Measurements from ENCODE around the gene AIMP2.
"Not testable (repeated sequence)": the region's sequence is repeated elsewhere in the genome, so short reads cannot be mapped to it uniquely, and the experiment has no call there.

The AIMP2 gene

DNA sequence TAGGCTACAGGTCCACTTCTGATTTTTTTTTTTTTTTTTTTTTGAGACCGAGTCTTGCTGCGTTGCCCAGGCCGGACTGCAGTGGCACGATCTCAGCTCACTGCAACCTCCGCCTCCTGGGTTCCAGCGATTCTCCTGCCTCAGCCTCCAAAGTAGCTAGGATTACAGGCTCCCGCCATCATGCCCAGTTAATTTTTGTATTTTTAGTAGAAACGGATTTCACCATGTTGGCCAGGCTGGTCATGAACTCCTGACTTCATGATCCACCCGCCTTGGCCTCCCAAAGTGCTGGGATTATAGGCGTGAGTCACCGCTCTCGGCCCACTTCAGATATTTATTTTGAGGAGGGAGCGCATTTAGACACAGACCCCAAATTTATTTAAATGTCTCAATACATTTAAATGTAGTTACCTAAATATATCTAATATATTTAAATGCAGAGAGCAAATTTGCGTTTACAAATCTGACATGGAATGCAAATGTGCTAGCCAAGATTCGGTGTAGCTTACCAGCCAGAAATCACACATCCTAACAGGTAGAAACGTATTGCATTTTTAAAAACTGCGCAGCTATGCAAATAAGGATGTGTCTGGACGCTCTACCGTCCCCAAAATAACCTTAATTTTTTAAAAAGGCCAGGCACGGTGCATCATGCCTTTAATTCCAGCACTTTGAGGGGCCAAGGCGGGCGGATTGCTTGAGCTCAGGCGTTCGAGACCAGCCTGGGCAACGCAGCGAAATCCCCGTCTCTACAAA, 1.1 kb upstream of the AIMP2 start:
- H3K4me3 ChIP-seq (ENCODE audit: insufficient read depth, low read depth, low read length): peak overlapping the region; percentile 70
- 65 to 66% methylated on average over 21 to 24 of the region's 27 CpGs for WGBS, 2 experiments
- H3K4me1 ChIP-seq (ENCODE audit: control insufficient read depth, insufficient read depth, low read length); H3K36me3 ChIP-seq (ENCODE audit: control insufficient read depth, insufficient read depth, low read length); H3K27ac ChIP-seq (ENCODE audit: insufficient read depth, low read depth, low read length, poor library complexity, severe bottlenecking); H3K27me3 ChIP-seq (ENCODE audit: control insufficient read depth, insufficient read depth, low read length, poor library complexity, severe bottlenecking); H3K9me3 ChIP-seq (ENCODE audit: control insufficient read depth, low read length): not testable (repeated sequence)

GRCh38 chr7:6010370-6010769, 1.3 kb downstream of the AIMP2 start:
- H3K36me3 ChIP-seq (ENCODE audit: control insufficient read depth, insufficient read depth, low read length); H3K9me3 ChIP-seq (ENCODE audit: control insufficient read depth, low read length); H3K27ac ChIP-seq (ENCODE audit: insufficient read depth, low read depth, low read length, poor library complexity, severe bottlenecking); H3K27me3 ChIP-seq (ENCODE audit: control insufficient read depth, insufficient read depth, low read length, poor library complexity, severe bottlenecking); H3K4me1 ChIP-seq (ENCODE audit: control insufficient read depth, insufficient read depth, low read length): not testable (repeated sequence)
- peak overlapping the region; percentile 70 for H3K4me3 ChIP-seq (ENCODE audit: insufficient read depth, low read depth, low read length)
- 87 to 97% methylated on average over 8 of the region's 8 CpGs for WGBS, 2 experiments

DNA sequence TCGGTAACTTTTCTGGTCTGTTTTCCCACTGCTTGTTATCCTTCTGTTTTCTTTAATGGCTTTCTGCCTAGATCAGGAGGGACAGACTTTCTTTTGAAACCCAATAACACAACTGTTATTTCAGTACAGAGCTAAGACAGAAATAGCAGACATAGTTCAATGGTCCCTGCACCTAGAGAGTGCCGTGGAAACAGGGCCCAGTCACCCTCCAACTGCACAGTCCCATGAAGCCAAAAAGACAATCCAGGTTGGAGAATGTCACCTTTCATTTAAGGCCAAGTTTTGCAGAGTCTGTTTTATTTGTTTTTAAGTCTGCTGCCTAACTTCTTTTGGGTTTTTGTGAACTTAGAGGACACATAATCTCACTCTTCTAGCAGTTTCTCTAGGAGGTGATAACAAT, 2.5 kb downstream of the AIMP2 start:
- no peaks in the 10 kb centered on the region for H3K27me3 ChIP-seq (ENCODE audit: control insufficient read depth, insufficient read depth, low read length, poor library complexity, severe bottlenecking)
- peaks cover 16% of the 10 kb centered on the region for H3K36me3 ChIP-seq (ENCODE audit: control insufficient read depth, insufficient read depth, low read length)
- 96% methylated on average over 2 of the region's 2 CpGs for WGBS, 2 experiments
- H3K4me3 ChIP-seq (ENCODE audit: insufficient read depth, low read depth, low read length): no peak overlapping the region
- no peak overlapping the region for H3K27ac ChIP-seq (ENCODE audit: insufficient read depth, low read depth, low read length, poor library complexity, severe bottlenecking)
- no peaks in the 10 kb centered on the region for H3K9me3 ChIP-seq (ENCODE audit: control insufficient read depth, low read length)
- no peaks in the 10 kb centered on the region for H3K4me1 ChIP-seq (ENCODE audit: control insufficient read depth, insufficient read depth, low read length)

- Histone ChIP-seq H3K27ac (ENCODE audit: insufficient read depth, low read depth, low read length, poor library complexity, severe bottlenecking) (no peak overlapping the region), H3K4me1 (ENCODE audit: control insufficient read depth, insufficient read depth, low read length) (no peaks in the 10 kb centered on the region), H3K27me3 (ENCODE audit: control insufficient read depth, insufficient read depth, low read length, poor library complexity, severe bottlenecking) (no peaks in the 10 kb centered on the region), H3K9me3 (ENCODE audit: control insufficient read depth, low read length) (no peaks in the 10 kb centered on the region), H3K36me3 (ENCODE audit: control insufficient read depth, insufficient read depth, low read length) (peaks cover 23% of the 10 kb centered on the region), H3K4me3 (ENCODE audit: insufficient read depth, low read depth, low read length) (no peak overlapping the region)
- WGBS, 2 experiments: 92 to 94% methylated on average over 14 of the region's 14 CpGs
Measured at GRCh38 chr7:6012355-6013104, 3.5 kb downstream of the AIMP2 start.

DNA sequence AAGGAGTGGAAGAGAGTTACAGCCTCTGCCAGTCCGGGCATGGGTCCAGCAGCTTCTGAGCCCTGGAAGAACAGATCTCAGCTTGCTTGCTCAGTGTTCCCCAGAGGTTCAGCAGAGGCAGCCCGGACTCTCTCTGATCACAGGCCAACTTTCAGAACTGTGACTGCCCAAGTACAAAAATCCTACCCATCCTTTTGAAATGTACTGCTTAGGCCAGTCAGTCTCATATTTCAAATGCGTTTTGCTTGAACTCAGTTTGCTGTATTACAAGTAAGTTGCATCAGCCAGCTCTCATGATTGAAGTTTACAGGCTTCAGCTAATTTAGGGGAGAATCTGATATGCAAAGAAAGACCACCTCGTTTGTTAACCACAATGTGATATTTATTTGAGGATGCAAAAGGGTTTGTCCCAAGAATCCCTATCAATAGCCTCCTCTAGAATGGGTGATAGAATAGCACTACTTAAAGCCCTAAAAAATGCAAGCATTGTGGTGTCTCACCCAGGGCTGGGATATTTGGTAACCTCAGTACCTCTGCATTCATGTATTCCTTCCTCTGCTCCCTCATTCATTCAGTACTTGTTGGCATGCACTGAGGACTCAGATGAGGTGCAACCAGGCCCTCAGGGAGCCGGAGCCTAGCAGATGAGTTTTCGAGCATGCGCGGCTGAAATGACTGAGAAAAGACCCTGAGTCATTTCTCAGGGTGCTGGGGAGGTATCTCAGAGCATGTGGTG, 7.0 kb downstream of the AIMP2 start:
- Histone ChIP-seq H3K4me1 (ENCODE audit: control insufficient read depth, insufficient read depth, low read length) (no peaks in the 10 kb centered on the region), H3K9me3 (ENCODE audit: control insufficient read depth, low read length) (no peaks in the 10 kb centered on the region), H3K27me3 (ENCODE audit: control insufficient read depth, insufficient read depth, low read length, poor library complexity, severe bottlenecking) (no peaks in the 10 kb centered on the region), H3K27ac (ENCODE audit: insufficient read depth, low read depth, low read length, poor library complexity, severe bottlenecking) (no peak overlapping the region), H3K4me3 (ENCODE audit: insufficient read depth, low read depth, low read length) (no peak overlapping the region), H3K36me3 (ENCODE audit: control insufficient read depth, insufficient read depth, low read length) (peaks cover 46% of the 10 kb centered on the region)
- 95 to 98% methylated on average over 8 of the region's 8 CpGs for WGBS, 2 experiments

GRCh38 chr7:6016653-6016966, 7.5 kb downstream of the AIMP2 start:
- Histone ChIP-seq H3K9me3 (ENCODE audit: control insufficient read depth, low read length) (no peaks in the 10 kb centered on the region), H3K4me1 (ENCODE audit: control insufficient read depth, insufficient read depth, low read length) (no peaks in the 10 kb centered on the region), H3K4me3 (ENCODE audit: insufficient read depth, low read depth, low read length) (no peak overlapping the region), H3K27ac (ENCODE audit: insufficient read depth, low read depth, low read length, poor library complexity, severe bottlenecking) (no peak overlapping the region), H3K27me3 (ENCODE audit: control insufficient read depth, insufficient read depth, low read length, poor library complexity, severe bottlenecking) (no peaks in the 10 kb centered on the region), H3K36me3 (ENCODE audit: control insufficient read depth, insufficient read depth, low read length) (peaks cover 50% of the 10 kb centered on the region)
- 95 to 98% methylated on average over 8 of the region's 8 CpGs for WGBS, 2 experiments

GRCh38 chr7:6020371-6021286, 11.6 kb downstream of the AIMP2 start:
- H3K9me3 ChIP-seq (ENCODE audit: control insufficient read depth, low read length): no peaks in the 10 kb centered on the region
- WGBS, 2 experiments: 95 to 97% methylated on average over 10 to 11 of the region's 11 CpGs
- peaks cover 80% of the 10 kb centered on the region for H3K36me3 ChIP-seq (ENCODE audit: control insufficient read depth, insufficient read depth, low read length)
- no peak overlapping the region for H3K4me3 ChIP-seq (ENCODE audit: insufficient read depth, low read depth, low read length)
- no peaks in the 10 kb centered on the region for H3K27me3 ChIP-seq (ENCODE audit: control insufficient read depth, insufficient read depth, low read length, poor library complexity, severe bottlenecking)
- no peak overlapping the region for H3K27ac ChIP-seq (ENCODE audit: insufficient read depth, low read depth, low read length, poor library complexity, severe bottlenecking)
- no peaks in the 10 kb centered on the region for H3K4me1 ChIP-seq (ENCODE audit: control insufficient read depth, insufficient read depth, low read length)

- H3K27ac ChIP-seq (ENCODE audit: insufficient read depth, low read depth, low read length, poor library complexity, severe bottlenecking): no peak overlapping the region
- no peaks in the 10 kb centered on the region for H3K4me1 ChIP-seq (ENCODE audit: control insufficient read depth, insufficient read depth, low read length)
- H3K27me3 ChIP-seq (ENCODE audit: control insufficient read depth, insufficient read depth, low read length, poor library complexity, severe bottlenecking): no peaks in the 10 kb centered on the region
- no peak overlapping the region for H3K4me3 ChIP-seq (ENCODE audit: insufficient read depth, low read depth, low read length)
- no peaks in the 10 kb centered on the region for H3K9me3 ChIP-seq (ENCODE audit: control insufficient read depth, low read length)
- 91 to 96% methylated on average over 3 of the region's 3 CpGs for WGBS, 2 experiments
- peaks cover 80% of the 10 kb centered on the region for H3K36me3 ChIP-seq (ENCODE audit: control insufficient read depth, insufficient read depth, low read length)
Measured at GRCh38 chr7:6022707-6023106, 13.6 kb downstream of the AIMP2 start.

DNA sequence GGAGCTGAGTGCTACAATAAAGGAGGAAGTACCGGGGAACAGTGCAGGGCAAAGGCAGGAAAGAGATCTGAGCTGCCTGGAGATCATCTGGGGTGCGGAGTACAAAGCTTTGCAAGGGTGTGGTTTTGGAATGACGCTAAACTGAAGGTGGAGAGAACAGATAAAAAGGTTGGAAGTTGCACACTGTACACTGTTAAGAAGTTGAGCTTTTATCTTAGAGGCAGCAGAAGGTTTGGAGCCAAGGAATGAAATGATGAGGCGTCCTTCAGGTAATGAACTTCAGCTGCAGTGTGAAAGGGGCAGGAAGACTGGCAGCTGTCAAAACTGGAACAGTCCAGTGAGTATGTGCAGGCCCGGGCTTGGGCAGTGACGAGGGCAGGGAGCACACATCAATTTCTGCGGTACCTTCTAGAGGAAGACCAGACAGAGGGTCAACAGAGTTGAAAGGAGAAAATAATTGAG, 14.9 kb downstream of the AIMP2 start:
- Histone ChIP-seq H3K27me3 (ENCODE audit: control insufficient read depth, insufficient read depth, low read length, poor library complexity, severe bottlenecking) (no peaks in the 10 kb centered on the region), H3K4me3 (ENCODE audit: insufficient read depth, low read depth, low read length) (no peak overlapping the region), H3K36me3 (ENCODE audit: control insufficient read depth, insufficient read depth, low read length) (peaks cover 69% of the 10 kb centered on the region), H3K9me3 (ENCODE audit: control insufficient read depth, low read length) (no peaks in the 10 kb centered on the region), H3K27ac (ENCODE audit: insufficient read depth, low read depth, low read length, poor library complexity, severe bottlenecking) (no peak overlapping the region), H3K4me1 (ENCODE audit: control insufficient read depth, insufficient read depth, low read length) (no peaks in the 10 kb centered on the region)
- WGBS, 2 experiments: 94 to 97% methylated on average over 7 of the region's 7 CpGs

Data from ectodermal cell (in vitro differentiated cells).